ENCODE results near the gene GAK.

Gene GAK

GRCh38 chr4:854356-854755 lies 77.8 kb downstream of the GAK start:
- no peak overlapping the region for H3K27ac ChIP-seq
- H3K36me3 ChIP-seq = peaks cover 98% of the 10 kb centered on the region
- no peaks in the 10 kb centered on the region for H3K4me1 ChIP-seq
- H4K20me1 ChIP-seq = peaks cover 8% of the 10 kb centered on the region; the same call in 1 of the 2 replicates
- no peaks in the 10 kb centered on the region for H3K27me3 ChIP-seq
- H3K9me3 ChIP-seq = peaks cover 35% of the 10 kb centered on the region
- TF ChIP-seq Cebpa-rat (IDR thresholded peaks at IDR 0.05) = no peak
- H3K4me3 ChIP-seq = no peak overlapping the region
- no peak overlapping the region for H3K9ac ChIP-seq
- no peak overlapping the region for H3K4me2 ChIP-seq

GRCh38 chr4:853416-853781 lies 78.7 kb downstream of the GAK start:
- Histone ChIP-seq H3K4me1 (no peaks in the 10 kb centered on the region), H3K4me2 (no peak overlapping the region), H3K36me3 (peaks cover 98% of the 10 kb centered on the region), H3K4me3 (no peak overlapping the region), H3K9me3 (peaks cover 27% of the 10 kb centered on the region), H3K27me3 (no peaks in the 10 kb centered on the region), H3K9ac (no peak overlapping the region), H3K27ac (no peak overlapping the region), H4K20me1 (peaks cover 8% of the 10 kb centered on the region; the same call in 1 of the 2 replicates)
- TF ChIP-seq Cebpa-rat (IDR thresholded peaks at IDR 0.05) = no peak

GRCh38 chr4:851701-852430 lies 80.2 kb downstream of the GAK start:
- TF ChIP-seq Cebpa-rat (IDR thresholded peaks at IDR 0.05) = no peak
- H3K4me1 ChIP-seq = no peaks in the 10 kb centered on the region
- no peak overlapping the region for H3K4me3 ChIP-seq
- peaks cover 23% of the 10 kb centered on the region for H3K9me3 ChIP-seq
- H3K4me2 ChIP-seq = no peak overlapping the region
- peaks cover 8% of the 10 kb centered on the region; the same call in 1 of the 2 replicates for H4K20me1 ChIP-seq
- H3K27ac ChIP-seq = no peak overlapping the region
- H3K27me3 ChIP-seq = no peaks in the 10 kb centered on the region
- no peak overlapping the region for H3K9ac ChIP-seq
- H3K36me3 ChIP-seq = peaks cover 95% of the 10 kb centered on the region

- peaks cover 8% of the 10 kb centered on the region; the same call in 1 of the 2 replicates for H4K20me1 ChIP-seq
- no peak overlapping the region for H3K4me2 ChIP-seq
- H3K27me3 ChIP-seq = no peaks in the 10 kb centered on the region
- no peaks in the 10 kb centered on the region for H3K4me1 ChIP-seq
- H3K4me3 ChIP-seq = no peak overlapping the region
- H3K36me3 ChIP-seq = peaks cover 88% of the 10 kb centered on the region
- H3K9ac ChIP-seq = no peak overlapping the region
- TF ChIP-seq Cebpa-rat (IDR thresholded peaks at IDR 0.05) = no peak
- no peak overlapping the region for H3K27ac ChIP-seq
- peaks cover 23% of the 10 kb centered on the region for H3K9me3 ChIP-seq
These were observed 81.7 kb downstream of the GAK start for GRCh38 chr4:850323-850945.

GRCh38 chr4:849478-850175 lies 82.5 kb downstream of the GAK start:
- no peak for TF ChIP-seq Cebpa-rat (IDR thresholded peaks at IDR 0.05)
- Histone ChIP-seq H3K9me3 (peaks cover 31% of the 10 kb centered on the region), H3K4me1 (no peaks in the 10 kb centered on the region), H3K27ac (no peak overlapping the region), H4K20me1 (peaks cover 8% of the 10 kb centered on the region; the same call in 1 of the 2 replicates), H3K4me3 (no peak overlapping the region), H3K4me2 (no peak overlapping the region), H3K36me3 (peaks cover 88% of the 10 kb centered on the region), H3K27me3 (no peaks in the 10 kb centered on the region), H3K9ac (no peak overlapping the region)

- Histone ChIP-seq H3K9me3 (peaks cover 38% of the 10 kb centered on the region), H3K4me2 (no peak overlapping the region), H3K27ac (no peak overlapping the region), H3K27me3 (no peaks in the 10 kb centered on the region), H3K36me3 (peaks cover 87% of the 10 kb centered on the region), H3K9ac (no peak overlapping the region), H3K4me3 (no peak overlapping the region), H4K20me1 (peaks cover 8% of the 10 kb centered on the region; the same call in 1 of the 2 replicates), H3K4me1 (no peaks in the 10 kb centered on the region)
- TF ChIP-seq Cebpa-rat (IDR thresholded peaks at IDR 0.05) = no peak
These were observed 83.2 kb downstream of the GAK start for GRCh38 chr4:848803-849477.

GRCh38 chr4:848307-848691 lies 83.8 kb downstream of the GAK start:
- peaks cover 41% of the 10 kb centered on the region for H3K9me3 ChIP-seq
- peaks cover 84% of the 10 kb centered on the region for H3K36me3 ChIP-seq
- H3K4me2 ChIP-seq = no peak overlapping the region
- H3K4me1 ChIP-seq = peaks cover 5% of the 10 kb centered on the region; the same call in 1 of the 2 replicates
- peaks cover 8% of the 10 kb centered on the region; the same call in 1 of the 2 replicates for H4K20me1 ChIP-seq
- no peak for TF ChIP-seq Cebpa-rat (IDR thresholded peaks at IDR 0.05)
- no peak overlapping the region for H3K4me3 ChIP-seq
- H3K27ac ChIP-seq = no peak overlapping the region
- no peak overlapping the region for H3K9ac ChIP-seq
- no peaks in the 10 kb centered on the region for H3K27me3 ChIP-seq

GRCh38 chr4:845836-846251 lies 86.3 kb downstream of the GAK start:
- TF ChIP-seq Cebpa-rat (IDR thresholded peaks at IDR 0.05) = no peak
- H3K4me3 ChIP-seq = no peak overlapping the region
- H3K4me2 ChIP-seq = no peak overlapping the region
- peaks cover 61% of the 10 kb centered on the region for H3K9me3 ChIP-seq
- H3K27me3 ChIP-seq = no peaks in the 10 kb centered on the region
- H3K4me1 ChIP-seq = peaks cover 6% of the 10 kb centered on the region; the same call in 1 of the 2 replicates
- H3K36me3 ChIP-seq = peaks cover 74% of the 10 kb centered on the region
- no peaks in the 10 kb centered on the region for H4K20me1 ChIP-seq
- no peak overlapping the region for H3K9ac ChIP-seq
- H3K27ac ChIP-seq = no peak overlapping the region

GRCh38 chr4:845233-845835 lies 86.8 kb downstream of the GAK start:
- no peak overlapping the region for H3K9ac ChIP-seq
- H3K27me3 ChIP-seq = no peaks in the 10 kb centered on the region
- H4K20me1 ChIP-seq = no peaks in the 10 kb centered on the region
- no peak overlapping the region for H3K4me2 ChIP-seq
- H3K4me1 ChIP-seq = peaks cover 6% of the 10 kb centered on the region; the same call in 1 of the 2 replicates
- peaks cover 61% of the 10 kb centered on the region for H3K9me3 ChIP-seq
- no peak for TF ChIP-seq Cebpa-rat (IDR thresholded peaks at IDR 0.05)
- H3K27ac ChIP-seq = no peak overlapping the region
- H3K36me3 ChIP-seq = peaks cover 70% of the 10 kb centered on the region
- no peak overlapping the region for H3K4me3 ChIP-seq
